ENCODE data around the gene ZFYVE9.

DNA sequence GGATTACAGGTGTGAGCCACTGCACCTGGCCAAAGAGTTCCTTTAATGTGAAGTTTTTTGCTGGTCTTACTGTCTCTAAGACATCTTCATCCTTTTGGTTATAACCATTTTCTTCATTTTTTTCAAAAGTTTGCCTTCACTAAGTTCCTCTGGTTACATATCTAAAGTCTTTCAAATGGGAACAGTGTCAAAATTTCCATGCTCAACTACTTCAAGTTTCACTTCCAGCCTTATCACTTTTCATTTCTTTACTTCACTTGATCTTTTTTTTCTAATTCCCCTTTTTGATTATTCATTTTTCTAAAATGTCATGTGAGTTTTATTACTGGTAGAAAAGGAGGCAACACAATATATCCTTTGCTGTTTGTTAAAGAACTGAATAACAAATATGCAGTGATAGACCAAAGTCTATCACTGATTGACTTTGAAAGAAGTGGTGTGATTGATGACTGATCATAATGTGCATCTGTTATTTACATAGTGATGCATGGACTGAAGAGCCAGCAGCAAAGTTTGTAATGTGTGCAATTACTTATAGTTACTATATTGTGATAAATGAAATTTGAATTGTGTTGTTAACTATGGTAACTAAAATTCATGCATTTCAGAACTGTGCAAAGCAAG, 16.0 kb upstream of the ZFYVE9 start:
- TF ChIP-seq POLR2A (IDR thresholded peaks at IDR 0.05; ENCODE audit: extremely low read depth, insufficient read length), result no peak
- TF ChIP-seq, protein P1, sequence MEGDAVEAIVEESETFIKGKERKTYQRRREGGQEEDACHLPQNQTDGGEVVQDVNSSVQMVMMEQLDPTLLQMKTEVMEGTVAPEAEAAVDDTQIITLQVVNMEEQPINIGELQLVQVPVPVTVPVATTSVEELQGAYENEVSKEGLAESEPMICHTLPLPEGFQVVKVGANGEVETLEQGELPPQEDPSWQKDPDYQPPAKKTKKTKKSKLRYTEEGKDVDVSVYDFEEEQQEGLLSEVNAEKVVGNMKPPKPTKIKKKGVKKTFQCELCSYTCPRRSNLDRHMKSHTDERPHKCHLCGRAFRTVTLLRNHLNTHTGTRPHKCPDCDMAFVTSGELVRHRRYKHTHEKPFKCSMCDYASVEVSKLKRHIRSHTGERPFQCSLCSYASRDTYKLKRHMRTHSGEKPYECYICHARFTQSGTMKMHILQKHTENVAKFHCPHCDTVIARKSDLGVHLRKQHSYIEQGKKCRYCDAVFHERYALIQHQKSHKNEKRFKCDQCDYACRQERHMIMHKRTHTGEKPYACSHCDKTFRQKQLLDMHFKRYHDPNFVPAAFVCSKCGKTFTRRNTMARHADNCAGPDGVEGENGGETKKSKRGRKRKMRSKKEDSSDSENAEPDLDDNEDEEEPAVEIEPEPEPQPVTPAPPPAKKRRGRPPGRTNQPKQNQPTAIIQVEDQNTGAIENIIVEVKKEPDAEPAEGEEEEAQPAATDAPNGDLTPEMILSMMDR (IDR thresholded peaks at IDR 0.05; ENCODE audit: low read depth, low read length), result no peak

Measured in NB4 (cell line).